NCI-H1048 (cell line): Measurements from ENCODE around the gene DOCK1.

Source experiments
- DNase-seq: peaks from one replicate; lab custom pipeline; 2025; lab: John Stamatoyannopoulos, UW

Gene DOCK1

GRCh38 chr10:127218658-127219057 lies 313.4 kb downstream of the DOCK1 start:
- DNase-seq: no peak

DNA sequence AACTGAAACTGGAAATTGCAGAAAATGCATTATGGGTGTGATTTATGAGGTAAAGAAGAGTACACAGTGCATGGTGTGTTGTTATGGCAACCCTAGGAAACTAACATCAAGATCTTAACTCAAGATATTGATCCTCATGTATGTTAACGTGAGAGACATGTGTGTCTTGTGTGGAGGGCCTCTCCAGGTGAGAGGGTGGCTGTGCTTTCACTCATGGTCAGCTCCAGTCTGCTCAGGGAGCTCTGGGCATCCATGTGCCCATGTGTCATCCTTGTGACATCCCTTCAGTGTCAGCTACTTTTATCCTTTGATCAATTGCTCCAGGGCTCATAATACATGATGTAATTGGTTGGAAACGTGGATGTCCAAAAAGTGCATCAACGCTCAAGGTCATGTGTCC lies 316.1 kb downstream of the DOCK1 start:
- DNase-seq: no peak

DNA sequence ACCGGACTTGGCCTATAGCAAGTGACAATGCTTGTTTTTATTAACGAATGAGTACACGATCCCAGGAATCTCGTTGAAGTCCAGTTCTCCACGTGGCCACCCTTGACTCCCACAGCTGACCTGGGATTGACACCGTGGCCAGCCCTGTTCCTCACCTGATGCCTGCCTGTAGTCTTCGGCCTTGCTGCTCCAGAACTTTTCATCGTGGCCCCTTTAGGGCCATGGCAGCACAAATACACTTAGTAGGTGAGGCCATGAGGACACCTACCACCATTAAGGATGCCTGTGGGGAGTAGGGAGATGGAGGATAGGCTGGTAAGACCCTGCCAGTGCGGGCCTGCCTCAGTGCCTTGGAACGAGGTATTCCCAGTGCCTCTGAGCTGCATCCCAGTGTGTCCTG lies 321.8 kb downstream of the DOCK1 start:
- no peak for DNase-seq

GRCh38 chr10:127227663-127228062 lies 322.4 kb downstream of the DOCK1 start:
- DNase-seq: no peak

GRCh38 chr10:127228195-127228787 lies 323.1 kb downstream of the DOCK1 start:
- no peak for DNase-seq

DNA sequence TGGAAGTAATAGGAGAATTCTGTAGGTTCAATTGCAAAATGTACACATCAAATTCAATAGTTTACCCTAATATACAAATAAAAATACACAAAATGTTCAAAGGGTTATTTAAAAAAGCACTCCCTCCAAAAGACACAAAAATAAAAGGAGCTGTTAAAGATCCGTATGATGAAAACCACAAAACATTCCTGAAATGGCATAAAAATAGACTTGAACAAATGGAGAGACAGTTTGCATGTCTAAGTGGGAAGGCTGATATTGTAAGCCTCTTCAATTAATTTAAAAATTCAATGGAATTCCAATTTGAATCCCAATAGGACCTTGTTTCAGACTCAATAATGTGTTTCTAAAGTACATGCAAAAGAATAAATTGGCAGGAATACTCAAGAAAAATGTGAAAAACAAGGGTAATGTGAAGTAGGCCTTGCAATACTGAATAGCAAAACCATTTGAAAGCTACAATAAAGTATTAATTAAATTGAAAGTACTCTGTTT lies 329.1 kb downstream of the DOCK1 start:
- no peak for DNase-seq

DNA sequence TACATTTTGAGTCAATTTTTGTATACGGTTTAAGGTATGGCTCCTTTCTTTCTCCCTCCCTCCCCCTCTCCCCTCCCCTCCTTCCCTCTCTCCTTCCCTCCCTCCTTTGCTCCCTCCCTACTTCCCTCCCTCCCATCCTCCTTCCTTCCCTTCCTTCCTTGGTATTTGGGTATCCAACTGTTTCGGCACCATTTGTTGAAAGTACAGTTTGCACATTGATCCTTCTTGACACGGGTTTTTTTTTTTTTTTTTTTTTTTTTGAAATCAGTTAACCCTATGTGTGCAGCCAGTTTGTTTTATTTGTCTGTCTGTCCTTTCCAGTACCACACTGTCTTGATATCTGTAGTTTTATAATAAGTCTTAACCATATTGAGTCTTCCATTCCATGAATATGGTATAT lies 331.0 kb downstream of the DOCK1 start:
- no peak for DNase-seq

DNA sequence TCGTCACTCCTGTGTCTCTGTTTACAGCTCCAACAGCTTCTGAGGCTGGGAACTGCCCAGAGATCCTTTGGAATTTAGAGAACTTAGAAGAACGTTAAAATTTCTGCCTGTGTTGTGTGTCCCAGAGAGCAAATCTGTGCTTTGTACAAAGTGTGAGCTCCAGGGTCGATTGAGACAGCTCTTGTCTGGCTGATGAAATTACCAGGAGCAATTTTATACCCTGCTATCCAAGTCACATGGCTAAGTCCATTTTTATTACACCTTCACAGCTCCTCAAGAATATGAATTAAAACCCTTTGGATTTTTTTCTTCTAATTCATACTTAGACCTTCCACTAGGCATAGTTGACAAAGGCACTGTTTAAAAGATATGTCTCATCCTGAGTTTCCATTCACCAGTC lies 337.7 kb downstream of the DOCK1 start:
- no peak for DNase-seq

GRCh38 chr10:127243490-127244272 lies 338.5 kb downstream of the DOCK1 start:
- DNase-seq: no peak

DNA sequence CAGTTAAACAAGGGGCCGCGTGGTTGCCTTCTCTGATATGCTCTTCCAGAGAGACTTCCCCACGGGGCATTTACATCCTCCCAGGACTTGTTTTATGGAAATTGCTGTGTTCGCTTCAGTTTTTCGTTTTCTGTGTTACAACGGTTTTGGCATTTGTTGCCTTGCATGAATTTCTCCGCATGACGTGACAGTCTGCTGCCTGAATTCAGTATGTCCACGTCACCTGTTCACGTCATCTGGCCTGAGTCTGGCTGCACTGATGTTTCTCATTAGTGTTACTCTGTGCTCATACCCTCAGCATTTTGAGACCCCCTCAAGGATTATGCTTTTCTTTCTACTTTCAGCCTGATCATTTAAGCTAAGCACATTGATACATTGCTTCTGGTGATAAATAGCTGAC lies 340.2 kb downstream of the DOCK1 start:
- DNase-seq: no peak

DNA sequence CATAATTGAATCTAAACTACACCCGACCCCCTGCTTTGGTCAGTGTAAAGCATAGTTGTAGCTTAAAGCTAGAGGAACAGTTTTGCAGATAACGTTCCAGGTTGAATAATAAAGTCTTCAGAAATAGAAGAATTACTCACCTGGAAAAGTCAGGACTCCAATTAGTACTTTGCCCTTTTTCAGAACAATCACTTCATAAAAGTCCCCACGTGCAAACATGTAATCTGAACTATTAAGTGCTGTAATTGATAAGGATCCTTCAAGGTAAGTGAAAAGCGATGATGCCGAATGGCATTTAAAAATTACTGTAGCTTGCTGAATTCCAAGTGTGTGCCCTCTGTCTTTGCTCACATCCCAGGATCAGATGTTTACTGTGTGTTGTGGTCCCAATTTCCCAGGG lies 344.8 kb downstream of the DOCK1 start:
- no peak for DNase-seq

GRCh38 chr10:127252818-127253217 lies 347.6 kb downstream of the DOCK1 start:
- no peak for DNase-seq

GRCh38 chr10:127254276-127254675 lies 349.0 kb downstream of the DOCK1 start:
- DNase-seq: no peak

GRCh38 chr10:127257395-127257794 lies 352.2 kb downstream of the DOCK1 start:
- DNase-seq: no peak

DNA sequence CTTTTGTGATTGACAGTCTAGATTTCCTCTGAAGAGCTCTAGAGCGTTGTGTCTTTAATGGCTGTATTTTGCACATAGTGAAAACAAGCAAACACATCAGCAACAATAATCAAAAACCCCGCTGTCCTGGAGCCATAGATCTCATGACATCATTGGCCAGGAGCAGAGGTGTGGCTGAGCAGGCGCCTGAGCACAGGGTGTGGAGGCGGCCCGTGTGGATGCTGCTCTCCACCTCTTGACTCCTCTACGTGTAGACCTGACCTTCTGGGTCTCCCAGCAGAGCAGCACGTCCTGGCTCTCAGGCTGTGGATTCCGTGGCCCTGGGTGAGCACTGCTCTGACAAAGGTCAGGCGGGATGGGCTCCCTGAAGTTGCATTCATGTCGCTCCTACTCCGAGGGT lies 354.1 kb downstream of the DOCK1 start:
- DNase-seq: no peak

DNA sequence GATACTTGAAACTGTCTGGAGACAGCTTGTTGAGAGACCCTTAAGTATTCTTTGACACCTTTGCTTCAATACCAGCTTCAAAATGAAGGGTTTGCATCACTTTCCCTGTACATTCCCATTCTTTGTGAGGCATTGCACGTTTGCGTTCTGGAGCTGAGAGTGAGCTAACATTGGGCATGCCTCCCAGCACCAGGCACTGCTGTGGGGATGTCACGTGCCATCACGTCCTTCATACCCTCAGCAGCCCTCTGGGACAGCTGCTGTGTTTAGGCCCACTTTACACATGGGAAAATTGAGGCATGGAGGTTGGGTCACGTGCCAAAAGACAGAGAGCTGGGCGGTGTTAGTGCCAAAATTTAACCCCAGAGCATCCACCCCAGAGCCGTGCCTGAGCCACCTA lies 357.4 kb downstream of the DOCK1 start:
- DNase-seq: no peak

- DNase-seq: no peak
Measured at GRCh38 chr10:127265288-127265687, 360.1 kb downstream of the DOCK1 start.

- no peak for DNase-seq
Measured at GRCh38 chr10:127266431-127266830, 361.2 kb downstream of the DOCK1 start.

GRCh38 chr10:127267442-127267841 lies 362.2 kb downstream of the DOCK1 start:
- DNase-seq: no peak

DNA sequence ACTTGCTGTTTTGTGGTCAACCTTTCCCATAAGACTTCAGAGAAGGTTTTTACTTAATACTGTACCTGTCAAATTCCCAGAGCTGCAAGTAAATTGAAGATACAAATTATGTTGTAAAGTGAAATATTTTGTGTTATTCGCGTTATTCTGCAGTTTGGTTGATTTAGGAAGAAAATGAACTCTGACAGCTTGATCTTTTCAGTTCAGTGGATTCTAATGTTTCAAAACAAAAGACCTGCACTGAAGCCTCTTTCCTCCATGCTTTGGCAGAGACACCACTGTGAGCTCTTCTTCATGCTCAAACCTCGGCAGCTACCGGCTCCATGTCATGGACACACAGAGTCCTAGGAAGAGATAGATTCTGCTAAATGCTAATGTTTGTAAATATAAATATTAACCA lies 366.8 kb downstream of the DOCK1 start:
- DNase-seq: no peak

GRCh38 chr10:127275272-127275671 lies 370.0 kb downstream of the DOCK1 start:
- DNase-seq: no peak

DNA sequence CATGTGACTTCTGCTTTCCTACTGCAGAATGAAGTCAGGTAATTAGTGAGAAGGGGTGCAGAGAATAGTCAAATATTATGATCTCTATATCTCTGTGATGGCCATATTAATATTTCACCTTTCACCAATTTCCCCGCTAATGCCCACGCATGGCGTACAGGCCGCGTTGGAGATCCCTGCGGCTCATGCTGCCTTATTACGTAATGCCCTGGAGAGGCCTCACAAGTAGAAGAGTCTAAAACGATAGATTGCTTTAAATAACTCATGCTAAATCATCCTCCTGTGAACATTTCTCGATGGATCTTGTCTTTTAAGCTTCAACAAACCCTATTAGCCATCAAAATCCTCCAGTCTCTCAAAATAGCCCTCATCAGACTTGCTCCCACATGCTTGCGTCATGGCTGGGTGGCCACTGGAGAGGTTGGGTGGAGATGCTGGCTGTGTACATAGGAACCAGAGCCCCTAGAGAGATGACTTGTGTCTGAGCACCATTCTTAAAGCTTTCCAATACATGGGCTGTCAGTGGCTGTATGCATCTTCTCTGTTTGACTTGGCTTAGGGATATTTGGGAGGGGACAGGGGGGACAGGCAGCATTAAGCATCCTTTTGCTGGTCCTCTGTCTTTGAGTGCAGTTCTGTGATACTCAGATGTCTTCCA lies 370.7 kb downstream of the DOCK1 start:
- no peak for DNase-seq

DNA sequence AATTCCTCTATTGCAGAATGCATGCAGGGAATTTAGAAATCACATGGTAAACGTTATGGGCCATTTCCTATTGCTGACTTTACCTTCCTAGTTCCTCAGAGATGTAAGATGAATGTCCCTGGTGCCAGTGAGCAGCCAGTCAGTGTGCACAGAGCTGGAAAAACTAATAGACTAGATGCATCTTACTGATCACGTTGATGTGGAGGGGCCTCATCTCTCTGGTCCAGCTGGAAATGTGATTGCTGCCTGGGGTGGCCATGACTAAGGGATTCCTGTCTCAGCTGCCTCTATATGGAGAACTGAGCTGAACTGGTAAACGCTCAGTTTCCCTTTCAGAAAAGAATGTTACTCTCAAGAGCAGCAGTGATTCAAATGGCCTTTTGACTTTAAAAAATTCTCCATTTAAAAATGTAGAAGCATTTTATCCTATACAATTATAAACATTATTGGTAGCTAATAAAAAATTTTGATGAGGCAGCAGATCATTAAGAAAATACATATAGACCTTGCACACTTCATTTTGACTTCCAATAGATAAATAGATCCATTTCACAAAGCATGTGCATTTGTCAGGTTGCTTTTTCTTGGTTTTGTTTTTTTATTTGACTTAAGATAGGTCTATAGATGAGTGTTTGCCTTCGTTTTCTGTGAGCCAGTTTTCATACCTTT lies 371.7 kb downstream of the DOCK1 start:
- no peak for DNase-seq
